AG20443 (cell line): ENCODE data around the gene CHADL.

Source experiments
- DNase-seq: peaks from one replicate; pipeline ENCODE4 v3.0.0; 2012; ENCODE audit warnings: low spot score, mixed read lengths

Gene CHADL

DNA sequence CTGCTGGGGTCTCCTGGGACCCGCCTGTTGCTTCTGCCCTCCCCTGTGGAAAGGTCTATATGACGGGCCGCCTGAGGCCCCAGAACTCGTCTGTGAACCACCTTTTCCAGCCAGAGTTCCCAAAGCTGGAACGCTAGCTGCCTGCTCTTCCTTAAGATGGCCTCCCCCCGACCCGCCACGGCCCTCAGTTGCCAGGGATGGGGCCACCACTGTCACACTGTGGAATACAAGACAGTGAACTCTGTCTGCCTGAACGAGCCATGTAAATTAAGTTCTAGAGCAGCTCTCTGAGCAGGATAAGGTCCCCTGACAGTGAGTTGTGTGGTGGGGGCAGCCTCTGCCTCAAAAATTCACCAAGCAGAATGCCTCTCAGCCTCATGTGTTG is 10.3 kb downstream of the CHADL start:
- no peak for DNase-seq

DNA sequence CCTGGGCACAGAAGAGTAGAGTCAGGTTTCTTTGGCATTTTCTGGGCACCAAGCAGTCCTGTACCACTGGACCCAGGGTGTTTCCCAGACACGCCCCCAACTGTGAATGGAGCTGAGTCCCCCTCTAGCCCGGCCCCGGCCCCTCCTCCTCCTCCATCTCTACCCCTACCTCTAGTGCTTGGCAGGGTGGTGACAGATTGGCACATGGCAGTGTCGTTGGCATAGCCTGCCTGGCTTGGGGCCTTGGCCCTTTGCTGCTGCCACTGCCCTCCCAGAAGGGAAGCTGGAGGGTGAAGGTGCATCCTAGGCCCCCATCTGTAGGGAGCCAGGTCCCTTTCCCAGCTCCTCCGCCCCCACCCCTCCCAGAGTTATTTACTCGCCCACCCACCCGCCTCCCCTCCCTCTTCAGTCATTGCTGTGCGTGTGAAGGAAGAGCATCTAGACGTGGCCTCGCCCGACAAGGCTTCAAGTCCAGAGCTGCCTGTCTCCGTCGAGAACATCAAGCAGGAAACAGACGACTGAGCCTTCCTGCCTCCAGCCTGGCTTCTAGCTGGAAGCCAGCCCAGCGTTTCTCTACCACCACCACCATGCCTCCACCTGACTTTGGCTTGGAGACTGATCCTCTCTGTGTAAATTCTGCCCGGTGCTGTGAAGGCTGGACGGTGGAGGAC is 10.9 kb downstream of the CHADL start:
- no peak for DNase-seq

GRCh38 chr22:41229215-41229614 is 11.5 kb downstream of the CHADL start:
- DNase-seq, result no peak

GRCh38 chr22:41226723-41227655 is 13.7 kb downstream of the CHADL start:
- DNase-seq, result no peak

DNA sequence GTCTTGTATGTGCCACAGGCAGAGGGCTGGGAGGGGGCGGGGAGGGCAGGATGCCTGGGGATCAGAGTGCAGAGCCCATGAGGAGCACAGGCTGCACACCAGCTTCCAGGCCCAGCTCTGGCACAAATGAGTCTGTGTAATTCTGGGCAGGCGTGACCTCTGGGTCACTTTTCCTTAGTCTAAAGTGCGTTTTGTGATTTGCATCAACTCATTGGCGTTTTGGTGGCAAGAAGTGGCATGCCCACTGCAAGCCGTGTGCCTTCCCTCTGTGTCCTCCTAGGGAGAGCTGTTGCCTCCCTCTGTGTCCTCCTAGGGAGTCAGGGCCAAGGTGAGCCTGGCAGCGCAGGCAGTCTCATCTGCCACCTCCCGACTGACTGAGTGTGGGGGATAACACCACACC is 17.2 kb downstream of the CHADL start:
- no peak for DNase-seq

- no peak for DNase-seq
Measured at GRCh38 chr22:41222846-41223507, 17.8 kb downstream of the CHADL start.

DNA sequence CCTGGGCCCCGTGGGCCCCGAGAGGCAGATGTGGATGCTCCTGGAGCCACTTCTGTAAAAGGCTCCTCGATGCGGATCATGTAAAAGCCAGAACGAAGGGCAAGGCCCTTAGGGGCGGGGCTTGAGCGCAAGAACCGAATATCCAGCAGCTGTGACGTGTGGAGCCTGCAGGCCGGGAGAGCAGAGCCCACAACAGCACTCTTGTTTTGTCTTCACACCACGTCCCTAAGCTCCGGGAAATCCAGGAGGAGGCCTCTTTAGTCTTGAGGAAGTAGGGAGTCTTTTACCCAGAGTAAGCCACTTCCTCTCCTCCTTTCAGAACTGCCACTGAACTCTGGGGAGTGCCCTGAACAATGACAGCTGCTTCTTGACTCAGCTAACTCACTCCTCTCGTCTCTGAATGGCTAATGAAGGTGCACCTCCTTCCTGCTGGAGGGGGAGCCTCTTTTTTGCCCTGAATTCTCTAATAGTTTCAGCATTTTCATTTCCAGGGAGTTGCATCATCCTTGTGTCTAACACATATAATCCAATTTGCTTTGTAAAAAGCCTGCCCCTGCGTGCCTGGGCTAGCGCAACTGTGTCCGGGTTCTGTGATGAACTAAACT is 23.1 kb downstream of the CHADL start:
- peak; percentile 83 for DNase-seq

GRCh38 chr22:41216984-41217383 is 23.7 kb downstream of the CHADL start:
- DNase-seq, result no peak

DNA sequence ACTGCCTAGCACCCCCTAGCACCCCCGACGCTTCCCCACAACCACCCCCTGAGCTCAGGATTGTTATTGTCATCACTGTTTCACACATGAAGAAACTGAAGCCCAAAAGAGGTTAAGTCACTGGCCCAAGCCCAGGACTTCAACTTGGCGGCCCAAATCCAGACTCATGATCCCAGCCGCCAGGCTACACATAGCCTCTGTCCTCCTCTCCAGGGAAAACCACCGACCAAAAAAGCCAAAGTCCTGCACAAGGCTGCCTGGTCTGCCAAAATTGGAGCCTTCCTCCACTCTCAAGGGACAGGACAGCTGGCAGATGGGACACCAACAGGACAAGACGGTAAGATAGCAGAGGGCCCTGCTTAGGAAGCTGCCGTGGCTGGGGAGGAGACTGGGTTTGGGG is 24.8 kb downstream of the CHADL start:
- no peak for DNase-seq

DNA sequence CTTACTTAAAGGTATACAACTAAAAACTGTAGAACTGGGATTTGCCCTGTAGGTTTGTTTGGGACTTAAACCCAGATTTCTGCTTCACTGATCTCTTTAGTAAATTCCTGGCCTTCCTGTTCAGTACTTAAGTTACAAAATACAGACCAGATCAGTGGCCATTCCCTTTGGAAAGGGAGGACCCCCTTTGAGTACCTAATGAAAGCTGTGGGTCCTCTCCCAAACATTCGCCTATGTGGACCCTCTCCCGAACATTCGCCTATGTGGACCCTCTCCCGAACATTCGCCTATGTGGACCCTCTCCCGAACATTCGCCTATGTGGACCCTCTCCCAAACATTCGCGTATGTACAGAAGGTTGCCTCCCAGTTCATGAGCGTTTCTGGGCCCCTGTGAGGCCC is 25.3 kb downstream of the CHADL start:
- no peak for DNase-seq

DNA sequence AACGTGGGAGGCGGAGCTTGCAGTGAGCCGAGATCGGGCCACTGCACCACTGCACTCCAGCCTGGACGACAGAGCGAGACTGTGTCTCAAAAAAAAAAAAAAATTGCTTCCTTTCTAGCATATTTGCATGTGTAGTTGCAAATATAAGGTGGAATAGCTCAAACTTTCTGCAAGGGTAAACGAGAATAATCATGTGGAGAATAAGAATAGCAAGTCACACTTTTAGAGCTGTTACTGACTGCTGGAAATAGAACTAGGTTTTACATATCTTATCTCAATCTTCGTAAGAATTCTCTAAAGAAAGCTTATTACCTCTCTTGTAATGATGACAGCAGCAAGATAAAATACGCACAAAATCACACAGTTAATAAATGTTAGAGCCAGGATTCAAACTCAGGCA is 34.0 kb downstream of the CHADL start:
- no peak for DNase-seq

- peak; percentile 99 for DNase-seq
Measured at GRCh38 chr22:41204992-41205900, 35.5 kb downstream of the CHADL start, which contains the start of gene L3MBTL2. L3MBTL2 (plus strand) TSS chr22:41205312; CDS start chr22:41205363, 51 bp downstream.

DNA sequence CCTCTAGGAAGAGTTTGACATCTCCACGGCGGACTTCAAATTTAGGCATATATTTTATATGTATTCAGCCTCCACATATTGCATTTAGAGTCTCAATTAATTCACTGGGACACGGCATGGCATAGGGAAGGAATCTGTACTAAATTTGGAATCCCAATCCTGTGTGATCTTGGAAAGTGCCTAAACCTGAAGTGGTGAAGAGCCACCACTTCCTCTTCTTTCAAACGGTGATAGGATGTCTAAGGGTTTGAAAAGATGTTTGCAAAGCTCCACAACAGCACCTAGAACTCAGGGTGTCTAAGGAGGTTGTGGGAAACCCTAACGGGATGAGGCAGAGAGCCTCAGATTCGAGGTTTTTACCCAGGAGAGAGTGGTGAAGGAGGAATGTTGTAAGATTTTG is 36.7 kb downstream of the CHADL start:
- DNase-seq, result no peak

DNA sequence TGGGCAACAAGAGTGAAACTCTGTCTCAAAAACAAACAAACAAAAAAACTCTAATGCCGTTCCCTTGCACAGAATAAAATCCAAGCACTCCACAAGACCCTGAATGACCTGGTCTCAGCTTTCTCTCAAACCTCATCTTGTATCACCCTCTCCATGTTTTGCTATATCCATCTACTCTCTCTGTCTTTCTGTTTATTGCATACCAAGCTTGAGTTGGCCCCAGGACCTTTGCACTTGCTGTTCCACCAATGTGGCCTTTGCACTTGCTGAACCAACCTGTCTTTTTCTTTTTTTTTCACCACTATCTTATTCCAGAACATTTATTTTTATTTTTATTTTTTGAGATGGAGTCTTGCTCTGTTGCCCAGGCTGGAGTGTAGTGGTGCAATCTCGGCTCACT is 37.6 kb downstream of the CHADL start:
- DNase-seq, result no peak

DNA sequence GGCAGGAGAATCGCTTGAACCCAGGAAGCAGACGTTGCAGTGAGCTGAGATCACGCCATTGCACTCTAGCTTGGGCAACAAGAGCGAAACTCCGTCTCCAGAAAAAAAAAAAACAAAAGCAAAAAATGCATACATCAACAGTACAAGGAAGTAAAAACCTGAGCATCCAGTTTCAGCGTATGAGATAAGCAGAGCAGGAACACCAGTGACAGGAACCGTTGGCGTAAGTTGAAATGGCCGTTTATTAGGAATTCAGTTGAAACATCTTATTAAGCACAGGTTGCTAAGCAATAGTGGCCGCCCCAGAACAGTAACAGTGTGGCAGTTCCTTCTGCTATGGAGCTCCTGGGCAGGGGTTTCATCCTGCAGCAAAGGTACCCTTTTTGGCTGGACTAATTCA is 39.6 kb downstream of the CHADL start:
- DNase-seq, result no peak

- no peak for DNase-seq
Measured at GRCh38 chr22:41198027-41198580, 42.6 kb downstream of the CHADL start.

DNA sequence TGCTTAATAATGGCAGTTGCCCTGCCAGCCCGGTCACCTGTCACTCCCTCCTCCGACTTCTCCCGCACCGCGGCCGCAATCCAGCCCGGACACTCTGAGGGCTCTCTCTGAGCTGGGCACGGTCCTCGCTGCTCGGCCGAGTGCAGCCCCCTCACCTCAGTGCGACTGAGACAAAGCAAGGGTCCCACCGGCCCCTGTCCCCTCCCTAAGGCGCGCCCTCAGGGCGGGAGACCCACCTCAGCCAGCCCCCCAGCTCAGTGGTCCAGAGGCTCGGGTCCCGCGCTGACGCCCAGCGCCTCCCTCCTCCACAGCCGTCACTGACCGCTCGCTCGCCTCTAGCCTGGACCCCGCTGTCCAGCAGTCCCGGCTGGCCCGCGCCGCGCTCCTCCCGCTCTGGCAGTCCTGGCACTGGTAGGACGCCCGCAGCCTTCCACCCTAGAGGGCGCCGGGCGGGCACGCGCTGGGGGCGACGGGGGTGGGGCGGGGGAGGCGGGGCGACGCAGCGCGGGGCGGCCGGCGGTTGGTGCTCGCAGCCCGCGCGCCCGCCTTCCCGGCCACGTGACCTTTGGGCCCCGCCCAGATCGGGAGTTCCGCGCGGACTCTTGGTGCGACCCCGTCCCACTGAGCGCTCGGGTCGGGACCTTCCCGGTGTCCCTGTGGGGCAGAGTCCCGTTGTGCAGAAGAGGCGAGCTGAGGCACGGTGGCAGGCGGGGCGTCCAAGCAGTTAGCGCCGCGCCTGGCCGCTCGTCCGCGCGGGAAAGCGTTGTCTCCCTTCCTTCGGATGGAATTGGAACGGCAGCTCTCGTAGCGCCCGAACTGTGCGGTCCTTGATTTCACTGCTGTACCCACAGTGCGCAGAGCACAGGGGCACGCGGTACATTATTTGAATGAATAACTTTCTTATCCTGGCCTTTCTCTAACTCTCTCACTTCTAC is 43.4 kb downstream of the CHADL start:
- peak; percentile 96 for DNase-seq

DNA sequence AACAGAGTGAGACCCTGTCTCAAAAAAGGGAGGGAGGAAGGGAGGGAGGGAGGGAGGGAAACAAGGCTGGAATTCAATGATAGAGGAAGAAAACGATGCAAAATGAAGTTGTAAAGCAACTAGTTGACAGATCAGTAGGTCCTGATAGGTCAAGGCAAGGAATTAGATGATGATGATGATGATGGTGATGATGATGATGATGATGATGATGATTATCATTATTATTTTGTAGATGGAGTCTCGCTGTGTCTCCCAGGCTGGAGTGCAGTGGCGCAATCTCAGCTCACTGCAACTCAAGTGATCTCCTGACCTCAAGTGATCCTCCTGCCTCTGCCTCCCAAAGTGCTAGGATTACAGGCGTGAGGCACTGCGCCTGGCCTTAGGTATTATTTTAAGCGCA is 46.9 kb downstream of the CHADL start:
- no peak for DNase-seq

DNA sequence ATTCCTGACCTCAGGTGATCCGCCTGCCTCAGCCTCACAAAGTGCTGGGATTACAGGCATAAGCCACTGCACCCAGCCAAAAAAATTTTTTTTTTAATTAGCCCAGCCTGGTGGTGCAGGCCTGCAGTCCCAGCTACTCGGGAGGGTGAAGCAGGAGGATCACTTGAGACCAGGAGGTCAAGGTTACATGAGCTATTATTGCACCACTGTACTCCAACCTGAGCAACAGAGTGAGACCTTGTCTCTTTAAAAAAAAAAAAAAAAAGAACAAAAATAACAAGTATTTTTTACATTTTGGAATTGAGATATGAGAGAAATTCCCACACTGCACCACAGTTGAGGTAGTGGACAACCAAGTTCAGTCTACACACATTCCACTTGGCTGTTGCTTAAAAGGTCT is 49.3 kb downstream of the CHADL start:
- DNase-seq, result no peak

DNA sequence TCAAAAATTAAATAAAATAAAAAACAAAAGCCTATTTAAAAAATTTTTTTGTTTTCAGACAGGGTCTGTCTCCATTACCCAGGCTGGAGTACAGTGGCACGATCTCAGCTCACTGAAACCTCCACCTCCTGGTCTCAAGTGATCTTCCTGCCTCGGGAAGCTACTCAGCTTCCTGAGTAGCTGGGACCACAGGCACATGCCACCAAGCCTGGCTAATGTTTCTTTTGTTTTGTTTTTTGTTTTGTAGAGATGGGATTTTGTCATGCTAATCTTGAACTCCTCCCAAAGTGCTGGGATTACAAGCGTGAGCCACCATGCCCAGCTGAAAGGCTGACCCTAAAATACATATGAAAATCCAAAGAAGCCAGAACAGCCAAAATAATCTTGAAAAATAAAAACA is 56.1 kb downstream of the CHADL start:
- no peak for DNase-seq
